Fibroblast of skin of abdomen (primary cell): ENCODE data around the gene SGCA.

Source experiments
- DNase-seq: peaks from one replicate; pipeline ENCODE4 v3.0.0-alpha.2; 2013

SGCA gene

GRCh38 chr17:50134206-50135110, 31.3 kb upstream of the SGCA start:
- DNase-seq = no peak

- no peak for DNase-seq
These were observed 30.3 kb upstream of the SGCA start for GRCh38 chr17:50135316-50136095.

GRCh38 chr17:50136096-50136687, 29.6 kb upstream of the SGCA start:
- DNase-seq = no peak

GRCh38 chr17:50137042-50137441, 28.8 kb upstream of the SGCA start:
- DNase-seq = no peak

- DNase-seq = no peak
These were observed 26.5 kb upstream of the SGCA start for GRCh38 chr17:50139185-50139783.

- DNase-seq = peak; percentile 69
These were observed 25.6 kb upstream of the SGCA start for GRCh38 chr17:50139950-50140885.

GRCh38 chr17:50141026-50141744, 24.6 kb upstream of the SGCA start:
- DNase-seq = no peak

- DNase-seq = no peak
These were observed 24.1 kb upstream of the SGCA start for GRCh38 chr17:50141745-50142110.

- DNase-seq = no peak
These were observed 22.2 kb upstream of the SGCA start for GRCh38 chr17:50143461-50144176.

- no peak for DNase-seq
These were observed 21.4 kb upstream of the SGCA start for GRCh38 chr17:50144355-50144754.

- no peak for DNase-seq
These were observed 20.8 kb upstream of the SGCA start for GRCh38 chr17:50144845-50145531.

- no peak for DNase-seq
These were observed 20.1 kb upstream of the SGCA start for GRCh38 chr17:50145532-50146229.

- no peak for DNase-seq
These were observed 19.4 kb upstream of the SGCA start for GRCh38 chr17:50146230-50146926.

- no peak for DNase-seq
These were observed 18.7 kb upstream of the SGCA start for GRCh38 chr17:50146927-50147665.

GRCh38 chr17:50147841-50148225, 18.0 kb upstream of the SGCA start:
- DNase-seq = no peak

GRCh38 chr17:50148226-50149090, 17.3 kb upstream of the SGCA start:
- peak; percentile 51 for DNase-seq

GRCh38 chr17:50149091-50149416, 16.8 kb upstream of the SGCA start:
- no peak for DNase-seq
